HG03442 (cell line): ENCODE results near the gene RAB40AL.
"Not testable (repeated sequence)": the region's sequence is repeated elsewhere in the genome, so short reads cannot be mapped to it uniquely, and the experiment has no call there.

Source experiments
- ATAC-seq: cut with Tn5 transposase; IDR thresholded peaks from one replicate; pipeline ENCODE4 v1.9.1; 2021; ENCODE audit warnings: mild to moderate bottlenecking, moderate library complexity; ENCODE audit not compliant: unreplicated experiment

RAB40AL gene

GRCh38 chrX:102936972-102937371 is at the start of gene RAB40AL:
Gene RAB40AL, plus strand, starts transcription at chrX:102937272. Its CDS starts 47 bp downstream, at chrX:102937319.
- ATAC-seq, result not testable (repeated sequence)

- no peak for ATAC-seq
Observed at GRCh38 chrX:102887687-102888086, 49.4 kb upstream of the RAB40AL start.

GRCh38 chrX:102892103-102892502 is 45.0 kb upstream of the RAB40AL start:
- ATAC-seq, result no peak

GRCh38 chrX:102899940-102900916 is 36.8 kb upstream of the RAB40AL start:
- peak; percentile 87 for ATAC-seq

GRCh38 chrX:102902355-102902754 is 34.7 kb upstream of the RAB40AL start:
- no peak for ATAC-seq

- ATAC-seq, result no peak
Observed at GRCh38 chrX:102930990-102931756, 5.9 kb upstream of the RAB40AL start.

- ATAC-seq, result peak; percentile 49
Observed at GRCh38 chrX:102934624-102935023, 2.4 kb upstream of the RAB40AL start.

GRCh38 chrX:102950908-102951866 is 14.1 kb downstream of the RAB40AL start:
- ATAC-seq, result peak; percentile 59

GRCh38 chrX:102957751-102958150 is 20.7 kb downstream of the RAB40AL start:
- ATAC-seq, result no peak

GRCh38 chrX:102958794-102959193 is 21.7 kb downstream of the RAB40AL start:
- ATAC-seq, result no peak

GRCh38 chrX:102959471-102959870 is 22.4 kb downstream of the RAB40AL start:
- ATAC-seq, result no peak

GRCh38 chrX:102963955-102964354 is 26.9 kb downstream of the RAB40AL start:
- ATAC-seq, result no peak

GRCh38 chrX:102964940-102965339 is 27.9 kb downstream of the RAB40AL start:
- ATAC-seq, result no peak

- ATAC-seq, result no peak
Observed at GRCh38 chrX:102966701-102967100, 29.6 kb downstream of the RAB40AL start.

- no peak for ATAC-seq
Observed at GRCh38 chrX:102968216-102968615, 31.1 kb downstream of the RAB40AL start.

- ATAC-seq, result not testable (repeated sequence)
Observed at GRCh38 chrX:102971536-102971935, 34.5 kb downstream of the RAB40AL start.

GRCh38 chrX:102975016-102975415 is 37.9 kb downstream of the RAB40AL start:
- no peak for ATAC-seq

- ATAC-seq, result no peak
Observed at GRCh38 chrX:102976286-102976685, 39.2 kb downstream of the RAB40AL start.

- no peak for ATAC-seq
Observed at GRCh38 chrX:102976793-102977495, 39.9 kb downstream of the RAB40AL start.

GRCh38 chrX:102978594-102978993 is 41.5 kb downstream of the RAB40AL start:
- no peak for ATAC-seq
